HG03135 (cell line): Measurements from ENCODE around the gene ZNF260.
"Not testable (repeated sequence)": the region's sequence is repeated elsewhere in the genome, so short reads cannot be mapped to it uniquely, and the experiment has no call there.

ENCODE experiments used
- ATAC-seq: cut with Tn5 transposase; IDR thresholded peaks from one replicate; pipeline ENCODE4 v1.9.1; 2021; ENCODE audit warnings: mild to moderate bottlenecking, moderate library complexity; ENCODE audit not compliant: unreplicated experiment

ZNF260 gene

DNA sequence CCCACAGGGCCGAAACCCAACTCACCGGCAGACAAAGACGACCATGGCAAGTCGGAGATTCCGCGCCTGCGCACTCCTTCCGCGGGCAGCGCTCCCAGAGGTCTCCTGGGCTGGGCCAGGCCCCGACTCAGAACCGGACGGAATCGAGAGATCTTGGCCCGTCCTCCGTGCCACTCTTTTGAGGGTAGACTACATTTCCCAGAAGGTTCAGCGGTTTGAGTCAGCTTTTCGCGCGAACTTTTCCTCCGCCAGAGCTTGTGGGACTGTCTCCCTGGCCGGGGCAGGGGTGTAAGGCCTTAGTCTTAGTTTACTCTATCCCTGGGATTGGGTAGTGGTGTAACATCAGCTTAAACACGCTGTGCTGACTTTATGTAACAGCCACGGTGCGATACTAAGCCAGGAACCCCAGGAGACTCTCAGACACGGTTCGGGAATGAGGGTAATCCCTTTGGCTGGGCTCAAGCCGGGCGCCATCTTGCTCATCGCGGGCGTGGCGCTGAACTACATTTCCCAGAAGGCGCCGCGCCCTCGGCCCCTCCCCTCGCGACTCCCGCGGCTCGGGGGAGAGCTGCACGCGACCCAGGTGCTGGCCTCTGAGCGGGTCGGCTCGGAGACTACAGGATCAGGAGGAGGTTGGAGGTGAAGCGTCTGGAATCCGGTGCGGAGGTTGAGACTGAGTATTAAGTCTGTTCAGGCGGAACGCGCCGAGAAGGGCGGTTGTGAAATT is at the start of gene ZNF260:
Gene ZNF260, minus strand, starts transcription at position 78 of the 727 bp plus-strand sequence. CDS start 13,033 bp downstream, outside the sequence.
- ATAC-seq: peak; percentile 87

DNA sequence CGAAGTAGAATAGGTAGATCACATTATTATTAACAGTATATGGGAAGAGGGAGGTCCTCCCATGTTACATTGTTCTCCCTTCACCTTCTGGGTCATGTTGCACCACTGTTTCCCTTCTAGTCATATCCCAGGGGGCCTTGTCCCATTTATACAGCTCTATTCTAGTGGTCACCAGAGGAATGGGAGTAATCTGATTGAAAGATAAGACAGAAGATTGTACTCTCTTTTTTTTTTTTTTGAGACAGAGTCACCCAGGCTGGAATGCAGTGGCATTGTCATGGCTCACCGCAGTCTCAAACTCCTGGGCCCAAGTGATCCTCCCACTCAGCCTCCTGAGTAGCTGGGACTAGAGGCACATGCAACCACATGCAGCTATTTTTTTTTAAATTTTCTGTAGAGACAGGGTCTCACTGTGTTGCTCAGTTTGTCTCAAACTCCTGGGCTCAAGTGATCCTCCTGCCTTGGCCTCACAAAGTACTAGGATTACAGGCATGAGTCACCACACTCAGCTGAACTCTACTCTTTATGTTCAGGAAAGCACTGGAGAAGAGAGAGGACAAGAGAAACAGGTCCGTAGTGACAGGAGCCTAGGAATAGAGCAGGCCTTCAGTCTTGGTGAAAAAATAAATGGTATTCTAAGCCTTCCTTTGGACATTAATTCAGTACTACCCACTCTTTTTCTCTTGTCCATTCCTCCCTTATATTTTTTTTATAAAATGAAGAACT is 49.4 kb upstream of the ZNF260 start:
- ATAC-seq: no peak

DNA sequence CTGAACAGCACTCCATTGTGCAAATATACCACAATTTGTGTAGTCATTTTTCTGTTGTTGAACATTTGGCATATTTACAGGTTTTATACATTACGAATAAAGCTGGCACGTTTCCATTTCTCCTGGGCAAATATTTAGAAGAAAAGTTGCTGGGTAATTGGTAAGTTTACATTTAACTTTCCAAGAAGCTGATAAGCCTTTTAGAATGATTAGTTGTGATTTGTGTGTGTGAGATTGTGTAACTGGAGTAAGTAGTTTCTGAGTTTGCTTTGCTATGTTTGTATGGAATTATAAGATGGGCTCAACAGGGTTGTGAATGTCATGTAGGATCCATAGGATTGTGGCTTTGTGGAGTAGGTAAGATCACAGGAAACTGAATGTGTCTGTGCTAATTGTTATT is 46.7 kb upstream of the ZNF260 start:
- ATAC-seq: no peak

DNA sequence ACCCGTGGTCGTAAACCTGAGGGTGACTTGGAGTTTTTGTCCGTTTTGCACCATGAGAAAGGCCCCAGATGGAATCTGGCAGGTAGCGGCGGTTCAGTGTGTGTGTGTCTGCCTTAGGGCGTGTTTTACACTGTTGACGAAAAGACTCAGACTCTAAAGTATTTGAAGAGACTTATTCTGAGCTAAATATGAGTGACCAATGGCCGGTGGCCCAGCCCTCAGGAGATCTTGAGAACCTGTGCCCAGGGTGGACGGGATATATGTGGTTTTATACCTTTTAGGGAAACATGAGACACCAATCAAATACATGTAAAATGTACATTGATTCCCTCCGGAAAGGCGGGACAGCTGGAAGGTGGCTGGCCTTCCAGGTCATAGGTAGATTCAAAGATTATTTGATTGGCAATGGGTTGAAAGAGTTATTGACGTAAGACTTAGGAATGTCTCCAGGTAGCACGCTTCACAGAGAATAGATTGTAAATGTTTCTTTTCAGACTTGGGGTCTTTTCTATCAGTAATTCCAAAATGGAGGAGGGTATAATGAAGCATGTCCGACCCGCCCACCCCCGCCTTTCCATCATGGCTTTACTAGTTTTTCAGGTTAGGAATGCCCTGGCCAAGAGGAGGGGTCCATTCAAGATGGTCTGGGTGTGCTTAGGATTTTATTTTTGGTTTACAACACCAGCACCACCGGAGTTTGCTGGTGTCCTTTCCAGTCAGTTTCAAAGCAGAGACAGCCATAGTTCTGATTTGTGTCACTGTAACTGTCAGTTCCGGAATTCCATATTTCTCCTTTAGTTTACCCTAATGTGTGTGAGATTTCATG is 46.0 kb upstream of the ZNF260 start:
- peak; percentile 16 for ATAC-seq

DNA sequence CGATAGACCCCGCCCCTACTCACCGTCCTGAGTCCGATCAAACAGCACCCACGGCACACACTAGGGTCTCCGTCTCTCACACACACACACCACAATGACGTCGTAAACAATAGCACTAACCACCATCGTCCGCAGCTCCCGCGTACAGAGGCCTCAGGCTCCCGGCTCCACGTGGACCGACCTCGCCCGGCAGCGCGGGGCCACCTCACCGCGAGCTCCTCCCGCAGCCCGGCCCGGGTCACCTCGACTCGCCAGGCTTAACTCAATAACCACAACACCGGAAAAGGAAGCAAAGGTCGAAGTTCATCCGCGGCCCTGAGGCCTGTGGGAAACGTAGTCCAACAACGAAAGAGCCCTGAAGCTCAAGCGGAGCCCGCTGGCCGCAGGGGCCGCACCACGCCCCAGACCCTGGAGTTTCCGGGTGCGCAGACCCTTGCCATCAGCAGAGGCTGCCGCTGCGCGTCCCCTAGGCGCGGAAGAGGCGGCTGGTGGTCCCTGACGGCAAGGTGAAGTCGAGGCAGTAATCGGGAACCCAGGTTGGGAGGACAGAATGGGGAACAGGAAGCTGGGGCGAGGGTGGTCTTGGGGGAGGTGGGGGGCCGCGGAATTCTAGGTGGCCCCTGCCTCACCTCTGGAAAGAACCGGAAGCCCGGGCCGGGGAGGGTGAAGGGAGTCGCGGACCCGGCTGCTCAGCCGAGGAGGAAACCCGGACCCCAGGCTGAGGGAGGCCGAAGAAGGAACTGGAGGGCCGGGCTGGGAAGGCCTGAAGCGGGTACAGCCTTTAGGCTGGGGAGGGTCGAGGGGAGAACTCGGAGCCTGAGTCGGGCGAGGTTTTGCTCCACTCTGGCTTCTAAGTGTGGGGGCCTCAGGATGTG is 45.2 kb upstream of the ZNF260 start, which contains the start of gene ZNF529:
Gene ZNF529, minus strand, starts transcription at position 273 of the 875 bp plus-strand sequence. CDS start 946 bp downstream, outside the sequence.
- ATAC-seq: peak; percentile 91

DNA sequence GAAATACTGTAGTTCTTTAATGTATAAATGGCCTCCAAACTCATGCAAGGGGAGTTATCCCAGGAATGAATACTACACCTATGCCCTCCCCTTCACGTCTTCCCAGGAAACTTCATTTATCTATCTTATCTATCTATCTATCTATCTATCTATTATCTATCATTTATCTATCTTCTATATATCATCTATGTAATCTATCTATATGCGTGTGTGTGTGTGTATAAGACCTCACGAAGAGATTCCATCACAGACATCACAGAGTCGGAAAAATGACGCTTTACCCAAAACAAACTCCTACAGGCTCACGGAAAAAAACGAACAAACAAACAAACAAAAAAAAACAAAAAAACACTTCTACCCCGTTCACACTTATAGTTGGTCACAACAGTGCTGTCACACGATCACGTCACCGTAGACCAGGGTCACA is 44.5 kb upstream of the ZNF260 start:
- no peak for ATAC-seq

DNA sequence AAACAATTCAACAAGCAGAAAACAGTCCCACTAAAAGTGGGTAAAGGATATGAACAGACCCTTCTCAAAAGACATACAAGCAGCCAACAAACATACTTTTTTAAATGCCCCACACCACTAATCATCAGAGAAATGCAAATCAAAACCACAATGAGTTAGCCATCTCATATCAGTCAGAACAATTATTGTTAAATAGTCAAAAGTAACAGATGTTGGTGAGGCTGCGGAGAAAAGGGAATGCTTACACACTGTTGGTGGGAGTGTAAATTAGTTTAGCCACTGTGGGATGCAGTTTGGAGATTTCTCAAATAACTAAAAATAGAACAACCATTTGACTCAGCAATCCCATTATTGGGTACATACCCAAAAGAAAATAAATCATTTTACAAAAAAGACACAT is 36.3 kb upstream of the ZNF260 start:
- ATAC-seq: no peak

DNA sequence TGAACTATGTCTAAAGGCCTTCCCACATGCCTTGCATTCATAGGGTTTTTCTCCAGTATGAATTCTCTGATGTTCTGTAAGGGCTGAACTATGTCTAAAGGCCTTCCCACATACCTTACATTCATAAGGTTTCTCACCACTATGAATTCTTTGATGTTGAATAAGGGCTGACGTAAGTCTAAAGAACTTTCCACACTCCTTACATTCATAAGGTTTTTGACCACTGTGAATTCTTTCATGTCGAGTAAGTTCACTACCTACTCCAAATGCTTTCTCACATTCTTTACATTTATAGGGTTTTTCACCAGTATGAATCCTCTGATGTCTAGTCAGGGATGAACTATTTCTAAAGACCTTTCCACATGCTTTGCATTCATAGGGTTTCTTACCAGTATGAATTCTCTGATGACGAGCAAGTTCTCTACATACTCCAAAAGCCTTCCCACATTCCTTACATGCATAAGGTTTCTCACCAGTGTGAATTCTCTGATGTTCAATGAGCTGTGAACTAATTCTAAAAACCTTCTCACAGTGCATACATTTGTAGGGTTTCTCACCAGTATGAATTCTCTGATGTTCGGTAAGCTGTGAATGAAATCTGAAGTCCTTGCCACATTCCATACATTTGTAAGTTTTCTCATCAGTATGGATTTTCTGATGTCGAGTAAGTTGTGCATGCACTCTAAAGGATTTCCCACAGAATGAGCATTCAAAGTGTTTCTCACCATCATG is 19.1 kb upstream of the ZNF260 start:
- no peak for ATAC-seq

DNA sequence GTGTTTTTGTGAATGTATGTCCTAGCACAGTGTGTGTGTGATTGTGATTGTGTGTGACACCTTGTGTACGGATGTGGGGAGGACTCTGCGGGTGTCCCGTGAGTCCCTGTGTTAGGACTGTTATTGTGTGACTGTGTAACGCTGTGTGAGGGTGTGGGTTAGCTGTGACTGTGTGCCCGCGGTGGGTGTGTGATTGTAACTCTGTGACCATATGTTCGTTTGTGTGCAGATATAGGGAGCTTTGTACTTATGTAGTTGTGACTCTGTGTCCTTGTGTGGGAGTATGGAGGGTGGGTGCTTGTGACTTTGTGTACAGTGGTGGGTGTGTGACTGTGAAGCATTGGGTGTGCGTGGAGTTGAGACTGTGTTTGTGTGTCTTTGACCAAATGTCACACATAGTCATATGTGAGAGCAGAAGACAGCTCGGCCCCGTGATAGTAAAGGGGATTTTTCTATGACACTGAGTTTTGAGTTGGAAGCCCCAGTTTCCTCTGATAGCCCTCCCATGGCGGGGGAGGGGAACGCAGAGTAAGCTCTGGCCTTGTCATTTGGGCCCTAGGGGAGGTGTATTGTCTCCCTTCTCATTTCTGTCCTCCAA is 949 bp upstream of the ZNF260 start:
- ATAC-seq: no peak

DNA sequence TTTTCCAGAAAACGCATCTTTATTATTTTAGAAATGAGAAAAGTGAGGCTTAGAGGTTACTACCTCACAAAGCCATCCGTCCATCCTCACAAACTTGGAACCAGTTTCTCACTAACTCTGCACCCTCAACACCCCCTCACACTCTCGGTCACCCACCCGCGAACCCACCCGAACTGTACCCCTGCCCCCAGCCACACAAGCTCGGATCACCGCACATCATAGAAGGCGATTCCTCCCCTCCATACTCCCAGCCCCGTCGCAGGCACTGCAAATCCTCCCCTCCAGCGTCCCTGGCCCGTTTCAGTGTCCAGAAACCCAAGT is 238 bp downstream of the ZNF260 start:
- ATAC-seq: no peak

DNA sequence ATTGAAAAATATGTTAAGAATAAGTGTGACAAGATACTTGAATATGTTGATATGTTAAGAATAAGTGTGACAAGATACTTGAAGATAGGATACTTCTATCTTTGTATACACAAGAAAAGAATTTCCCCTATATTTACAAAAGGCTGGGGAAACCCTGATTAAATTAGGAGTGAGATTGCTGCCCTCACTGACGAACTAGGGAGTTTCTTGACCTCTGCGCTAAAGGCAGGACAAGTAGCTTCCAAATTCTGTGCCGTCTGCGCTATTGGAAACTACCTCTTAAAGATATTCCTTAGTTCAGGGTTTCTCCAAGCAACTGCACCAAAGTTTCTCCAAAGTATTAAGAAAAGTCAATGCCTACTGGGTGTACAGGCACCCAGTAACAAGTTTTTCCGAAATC is 730 bp downstream of the ZNF260 start:
- no peak for ATAC-seq

DNA sequence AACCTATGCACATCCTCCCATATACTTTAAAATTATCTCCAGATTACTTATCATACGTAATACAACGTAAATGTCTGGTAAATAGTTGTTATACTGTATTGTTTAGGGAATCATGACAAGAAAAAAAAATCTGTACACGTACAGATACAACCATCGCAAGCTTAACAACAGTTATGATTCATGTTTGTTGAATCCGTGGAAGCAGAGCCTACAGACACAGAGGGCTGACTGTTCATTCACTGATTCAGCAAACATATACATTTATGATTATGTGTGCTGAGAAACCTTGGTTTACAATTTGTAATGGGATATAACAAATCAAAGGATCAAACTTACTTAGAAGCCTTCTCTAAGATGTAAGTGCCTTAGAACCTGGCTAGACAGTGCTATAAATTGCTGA is 1.5 kb downstream of the ZNF260 start:
- no peak for ATAC-seq

DNA sequence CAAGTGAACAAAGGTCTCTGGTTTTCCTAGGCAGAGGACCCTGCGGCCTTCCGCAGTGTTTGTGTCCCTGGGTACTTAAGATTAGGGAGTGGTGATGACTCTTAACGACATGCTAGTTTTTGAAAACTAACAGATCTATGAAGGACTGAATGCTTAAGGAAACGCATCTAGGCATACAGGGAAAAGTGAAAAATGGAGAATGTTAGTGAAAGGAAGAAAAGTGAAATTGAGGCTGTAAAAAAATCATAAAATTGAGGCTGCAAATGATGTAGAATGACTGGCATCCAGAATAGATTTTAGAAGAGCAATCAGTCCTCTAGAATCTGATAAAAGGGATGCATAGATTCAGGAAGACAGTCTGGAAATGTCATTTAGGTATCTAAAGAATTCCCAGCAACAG is 3.5 kb downstream of the ZNF260 start:
- no peak for ATAC-seq

DNA sequence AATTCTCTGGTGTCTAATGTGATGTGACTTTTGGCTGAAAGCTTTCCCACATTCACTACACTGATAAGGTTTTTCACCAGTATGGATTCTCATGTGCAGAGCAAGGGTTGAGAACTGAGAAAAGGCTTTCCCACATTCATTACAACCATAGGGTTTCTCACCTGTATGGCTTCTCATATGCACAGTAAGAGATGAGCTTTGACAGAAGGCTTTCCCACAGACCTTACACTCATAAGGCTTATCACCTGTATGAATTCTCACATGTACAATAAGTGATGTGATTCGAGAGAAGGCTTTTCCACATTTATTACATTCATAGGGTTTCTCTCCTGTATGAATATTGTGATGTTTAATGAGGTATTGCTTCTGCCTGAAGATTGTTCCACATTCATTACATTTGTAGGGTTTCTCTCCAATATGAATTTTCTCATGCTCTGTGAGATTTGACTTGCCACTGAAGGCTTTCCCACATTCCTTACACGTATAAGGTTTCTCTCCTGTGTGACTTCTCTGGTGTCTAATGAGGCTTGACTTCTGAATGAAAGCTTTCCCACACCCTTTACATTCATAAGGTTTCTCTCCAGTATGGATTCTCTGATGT is 14.0 kb downstream of the ZNF260 start:
- no peak for ATAC-seq

DNA sequence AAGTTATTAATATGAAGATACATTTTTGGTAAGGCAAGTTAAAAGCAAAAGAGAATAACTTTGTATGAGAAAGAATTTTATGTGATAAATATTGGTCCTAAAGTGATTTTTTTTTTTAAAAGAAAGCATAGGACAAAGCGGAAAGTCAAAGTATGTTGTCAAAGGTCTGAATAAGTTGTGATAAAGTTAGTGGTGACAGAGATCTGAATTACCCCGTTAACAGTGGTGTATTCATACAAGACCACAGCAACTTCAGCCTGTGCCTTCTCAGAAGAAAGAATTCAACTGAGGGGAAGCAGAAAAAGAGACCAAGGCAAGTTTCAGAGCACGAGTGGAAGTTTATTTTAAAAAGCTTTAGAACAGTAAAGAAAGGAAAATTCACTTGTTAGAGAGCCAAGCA is 19.7 kb downstream of the ZNF260 start:
- no peak for ATAC-seq

DNA sequence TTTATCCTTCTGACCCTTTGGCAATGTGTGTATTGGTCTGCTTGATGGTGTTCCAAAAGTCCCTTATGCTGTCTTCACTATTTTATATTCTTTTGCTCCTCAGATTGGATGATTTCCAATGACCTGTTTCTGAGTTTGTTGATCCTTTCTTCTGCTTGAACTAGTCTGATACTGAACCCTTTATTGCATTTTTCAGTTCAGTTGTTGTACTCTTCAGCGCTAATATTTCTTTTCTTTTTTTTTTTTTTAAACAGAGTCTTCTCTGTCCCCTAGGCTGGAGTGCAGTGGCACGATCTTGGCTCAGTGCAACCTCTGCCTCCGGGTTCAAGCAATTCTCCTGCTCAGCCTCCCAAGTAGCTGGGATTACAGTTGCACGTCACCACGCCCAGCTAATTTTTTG is 26.1 kb downstream of the ZNF260 start:
- ATAC-seq: no peak

DNA sequence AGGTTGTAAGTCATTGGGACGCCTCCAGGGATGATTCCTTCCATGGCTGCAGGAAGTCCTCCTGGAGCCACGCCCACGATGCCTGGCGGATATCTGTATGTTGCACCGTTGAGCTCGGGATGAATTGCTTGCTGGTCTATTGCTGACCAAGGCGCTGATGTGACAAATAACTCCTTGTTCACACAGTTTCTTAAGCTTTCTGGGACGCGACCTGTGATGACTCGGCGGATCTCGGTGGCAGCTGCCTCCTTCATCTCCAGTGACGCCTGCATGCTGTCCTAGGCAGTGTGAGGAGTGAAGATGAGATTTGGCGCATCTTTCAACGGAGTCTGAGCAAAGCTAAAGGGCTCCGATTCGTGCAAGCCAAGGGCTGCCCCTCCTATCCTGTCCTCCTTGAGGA is 31.1 kb downstream of the ZNF260 start:
- no peak for ATAC-seq

DNA sequence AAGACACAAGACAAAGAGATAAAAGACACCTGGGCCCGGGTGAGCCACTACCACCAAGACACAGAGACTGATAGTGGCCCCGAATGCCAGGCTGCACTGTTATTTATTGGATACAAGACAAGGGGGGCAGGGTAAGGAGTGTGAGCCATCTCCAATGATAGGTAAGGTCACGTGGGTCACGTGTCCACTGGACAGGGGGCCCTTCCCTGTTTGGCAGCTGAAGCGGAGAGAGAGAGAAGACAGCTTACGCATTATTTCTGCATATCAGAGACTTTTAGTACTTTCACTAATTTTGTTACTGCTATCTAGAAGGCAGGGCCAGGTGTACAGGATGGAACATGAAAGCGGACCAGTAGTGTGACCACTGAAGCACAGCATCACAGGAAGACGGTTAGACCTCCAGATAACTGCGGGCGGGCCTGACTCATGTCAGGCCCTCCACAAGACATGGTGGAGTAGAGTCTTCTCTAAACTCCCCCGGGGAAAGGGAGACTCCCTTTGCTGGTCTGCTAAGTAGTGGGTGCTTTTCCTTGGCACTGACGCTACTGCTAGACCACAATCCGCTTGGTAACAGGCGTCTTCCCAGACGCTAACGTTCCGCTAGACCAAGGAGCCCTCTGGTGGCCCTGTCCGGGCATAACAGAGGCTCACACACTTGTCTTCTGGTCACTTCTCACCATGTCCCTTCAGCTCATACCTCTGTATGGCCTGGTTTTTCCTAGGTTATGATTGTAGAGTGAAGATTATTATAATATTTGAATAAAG is 35.2 kb downstream of the ZNF260 start:
- ATAC-seq: not testable (repeated sequence)
